H1 (cell line): ENCODE results near the gene USB1. TPM values are rescaled to one million over a fixed set of nuclear protein-coding genes. Genes with fewer than 3 reads are reported as not detected.

ENCODE experiments used
- CTCF ChIA-PET: fragments of 300-600 bp; sonication (Branson Sonifier 250); formaldehyde crosslinking; loops from one replicate; lab custom pipeline; 2021; ENCODE audit not compliant: partially characterized antibody; lab: Charles Lee
- POLR2A ChIA-PET: fragments of 300-600 bp; sonication (Branson Sonifier 250); formaldehyde crosslinking; loops from one replicate; lab custom pipeline; 2021; ENCODE audit warnings: inconsistent platforms; ENCODE audit not compliant: partially characterized antibody; lab: Charles Lee
- DNase-seq, 2 experiments: peaks; one replicate each; pipeline versions ENCODE4 v3.0.0 to v3.0.0-alpha.2; 2010 to 2022; ENCODE audit warnings: low spot score in 2 of 2, low read depth in 1 of 2, mixed read lengths in 1 of 2
- FAIRE-seq: peaks from 2 replicates; lab custom pipeline; 2011; peaks lifted over from hg19 to GRCh38; lab: Jason Lieb, UNC
- H2AFZ ChIP-seq: 2 replicates; pipeline ENCODE4 v1.8.1; 2012; ENCODE audit warnings: low read length, inconsistent platforms
- H2AK5ac ChIP-seq: 2 replicates; pipeline ENCODE4 v1.6.1; 2013; ENCODE audit warnings: low read depth, low read length
- H2BK120ac ChIP-seq: replicated peaks from 2 replicates; pipeline ENCODE3; 2013; ENCODE audit warnings: low read depth, low read length, inconsistent platforms
- H2BK12ac ChIP-seq: 2 replicates; pipeline ENCODE4 v1.6.1; 2013; ENCODE audit warnings: low read depth, low read length
- H2BK15ac ChIP-seq: 2 replicates; pipeline ENCODE4 v1.6.1; 2013; ENCODE audit warnings: low read length
- H2BK20ac ChIP-seq: 2 replicates; pipeline ENCODE4 v1.6.1; 2013; ENCODE audit warnings: low read length
- H2BK5ac ChIP-seq: 2 replicates; pipeline ENCODE4 v1.6.1; 2013; ENCODE audit warnings: low read depth, low read length
- H3K14ac ChIP-seq: 2 replicates; pipeline ENCODE4 v1.6.1; 2013; ENCODE audit warnings: inconsistent platforms; ENCODE audit not compliant: insufficient read length
- H3K18ac ChIP-seq: 2 replicates; pipeline ENCODE4 v1.6.1; 2013; ENCODE audit warnings: low read length; ENCODE audit errors: extremely low read depth
- H3K23ac ChIP-seq: 2 replicates; pipeline ENCODE4 v1.6.1; 2013; ENCODE audit warnings: inconsistent platforms; ENCODE audit not compliant: insufficient read length
- H3K23me2 ChIP-seq: 2 replicates; pipeline ENCODE4 v1.6.1; 2013; ENCODE audit warnings: low read depth, low read length
- H3K27ac ChIP-seq: 2 replicates; pipeline ENCODE4 v1.6.1; 2011; ENCODE audit warnings: low read depth, low read length, inconsistent platforms
- H3K27me3 ChIP-seq, 4 experiments: replicated peaks in 1 of 4; 1 replicate in 1 of 4; 2 replicates in 3 of 4; pipeline versions ENCODE4 v1.6.1 to v1.8.1; 2011 to 2013; ENCODE audit warnings: low read length in 3 of 4, mild to moderate bottlenecking in 3 of 4, inconsistent platforms in 2 of 4, mixed read lengths in 2 of 4, moderate library complexity in 1 of 4; ENCODE audit not compliant: control insufficient read depth in 3 of 4, insufficient read depth in 3 of 4; ENCODE audit errors: extremely low read depth in 1 of 4
- H3K36me3 ChIP-seq, 4 experiments: 2 replicates each; pipeline versions ENCODE4 v1.6.1 to v1.8.1; 2011 to 2013; ENCODE audit warnings: mild to moderate bottlenecking in 4 of 4, low read length in 3 of 4, moderate library complexity in 2 of 4, control low read depth in 1 of 4, inconsistent platforms in 1 of 4; ENCODE audit not compliant: insufficient read depth in 4 of 4, control insufficient read depth in 2 of 4
- H3K4ac ChIP-seq: replicated peaks from 2 replicates; pipeline ENCODE3; 2013; ENCODE audit warnings: low read length, low read depth, mixed read lengths, inconsistent platforms; ENCODE audit not compliant: insufficient read length
- H3K4me1 ChIP-seq, 4 experiments: replicated peaks in 1 of 4; 1 replicate in 1 of 4; 2 replicates in 3 of 4; pipeline versions ENCODE4 v1.6.1 to v1.8.1; 2011 to 2013; ENCODE audit warnings: low read length in 3 of 4, inconsistent platforms in 2 of 4, mixed read lengths in 1 of 4; ENCODE audit not compliant: insufficient read depth in 4 of 4, control insufficient read depth in 3 of 4
- H3K4me2 ChIP-seq, 2 experiments: 2 replicates each; pipeline versions ENCODE4 v1.6.1 to v1.8.1; 2011 to 2013; ENCODE audit warnings: low read depth in 2 of 2, low read length in 2 of 2, control low read depth in 1 of 2, inconsistent platforms in 1 of 2, mild to moderate bottlenecking in 1 of 2; ENCODE audit not compliant: insufficient read depth in 1 of 2
- H3K4me3 ChIP-seq, 4 experiments: fragments of 200-600, 300-600 bp in 1 of 4; sonication (generic), shearing (Covaris generic), sonication (Bioruptor Twin) in 1 of 4; 2 replicates each; pipeline versions ENCODE4 v1.5.1 to v1.8.1; 2011 to 2016; ENCODE audit warnings: low read length in 4 of 4, low read depth in 3 of 4, control low read depth in 2 of 4, inconsistent platforms in 2 of 4, mild to moderate bottlenecking in 2 of 4, mixed read lengths in 1 of 4, moderate library complexity in 1 of 4; ENCODE audit not compliant: insufficient read depth in 2 of 4; ENCODE audit errors: extremely low read depth in 1 of 4
- H3K56ac ChIP-seq: replicated peaks from 2 replicates; pipeline ENCODE3; 2013; ENCODE audit warnings: low read depth, mild to moderate bottlenecking, mixed read lengths, low read length, inconsistent platforms; ENCODE audit not compliant: insufficient read length
- H3K79me1 ChIP-seq: 2 replicates; pipeline ENCODE4 v1.6.1; 2013; ENCODE audit warnings: low read depth, low read length, control low read depth
- H3K79me2 ChIP-seq, 2 experiments: 2 replicates each; pipeline versions ENCODE4 v1.6.1 to v1.8.1; 2012 to 2013; ENCODE audit warnings: low read length in 2 of 2, mild to moderate bottlenecking in 2 of 2, inconsistent platforms in 1 of 2; ENCODE audit not compliant: insufficient read depth in 2 of 2, control insufficient read depth in 1 of 2
- H3K9ac ChIP-seq, 4 experiments: replicated peaks in 1 of 4; 1 replicate in 1 of 4; 2 replicates in 3 of 4; pipeline versions ENCODE4 v1.6.1 to v1.8.1; 2011 to 2013; ENCODE audit warnings: low read depth in 3 of 4, low read length in 3 of 4, control low read depth in 2 of 4, mild to moderate bottlenecking in 2 of 4, moderate library complexity in 2 of 4, inconsistent platforms in 1 of 4; ENCODE audit errors: extremely low read depth in 1 of 4
- H3K9me3 ChIP-seq, 2 experiments: 2 replicates each; pipeline versions ENCODE4 v1.6.1 to v1.8.1; 2012 to 2013; ENCODE audit warnings: mild to moderate bottlenecking in 2 of 2, moderate library complexity in 2 of 2, control low read depth in 1 of 2, inconsistent platforms in 1 of 2, low read depth in 1 of 2, low read length in 1 of 2, mixed read lengths in 1 of 2; ENCODE audit not compliant: insufficient read depth in 2 of 2
- H4K20me1 ChIP-seq, 2 experiments: replicated peaks in 1 of 2; 2 replicates each; pipeline versions ENCODE3 to v1.8.1; 2011 to 2013; ENCODE audit warnings: inconsistent platforms in 2 of 2, low read length in 2 of 2, mild to moderate bottlenecking in 1 of 2; ENCODE audit not compliant: insufficient read depth in 2 of 2, control insufficient read depth in 1 of 2
- H4K5ac ChIP-seq: 2 replicates; pipeline ENCODE4 v1.6.1; 2013; ENCODE audit warnings: low read length, low read depth, mixed read lengths, inconsistent platforms; ENCODE audit not compliant: insufficient read length
- H4K8ac ChIP-seq: 2 replicates; pipeline ENCODE4 v1.8.0; 2013; ENCODE audit warnings: mild to moderate bottlenecking, moderate library complexity, low read length, inconsistent platforms; ENCODE audit not compliant: insufficient read depth; ENCODE audit errors: extremely low read depth
- H4K91ac ChIP-seq: replicated peaks from 2 replicates; pipeline ENCODE3; 2013; ENCODE audit warnings: low read length, mixed read lengths, inconsistent platforms; ENCODE audit not compliant: insufficient read length
- E2F6 ChIP-seq: IDR thresholded peaks from 2 replicates; pipeline ENCODE4 v1.6.1; 2012; ENCODE audit warnings: inconsistent platforms
- FOSL1 ChIP-seq: IDR thresholded peaks from 2 replicates; pipeline ENCODE4 v1.6.1; 2011; ENCODE audit warnings: mild to moderate bottlenecking, low read depth, low read length, moderate library complexity; ENCODE audit not compliant: insufficient read depth
- GABPA ChIP-seq: IDR thresholded peaks from 2 replicates; pipeline ENCODE4 v1.6.1; 2011; ENCODE audit warnings: mild to moderate bottlenecking, low read length, moderate library complexity, borderline replicate concordance; ENCODE audit not compliant: insufficient read depth
- KDM1A ChIP-seq: fragments of 200-600, 300-600 bp; sonication (generic); IDR thresholded peaks from 2 replicates; pipeline ENCODE4 v1.7.1; 2016; ENCODE audit warnings: mild to moderate bottlenecking, low read length, borderline replicate concordance
- KDM5A ChIP-seq: fragments of 200-600 bp; IDR thresholded peaks from 2 replicates; pipeline ENCODE4 v1.7.1; 2012; ENCODE audit warnings: mild to moderate bottlenecking, low read length, inconsistent platforms, mixed read lengths
- MAFK ChIP-seq: IDR thresholded peaks from 2 replicates; pipeline ENCODE4 v1.6.1; 2012; ENCODE audit warnings: low read depth, mild to moderate bottlenecking, improper control_type of control experiment, low read length
- RAD21 ChIP-seq, 2 experiments: IDR thresholded peaks in 1 of 2; conservative IDR thresholded peaks in 1 of 2; 2 replicates each; pipeline ENCODE4 v1.6.1; 2011; ENCODE audit warnings: low read depth in 2 of 2, low read length in 2 of 2, improper control_type of control experiment in 1 of 2, inconsistent platforms in 1 of 2, mild to moderate bottlenecking in 1 of 2, moderate library complexity in 1 of 2
- SP2 ChIP-seq: IDR thresholded peaks from 2 replicates; pipeline ENCODE4 v1.6.1; 2012; ENCODE audit warnings: mild to moderate bottlenecking, low read length, inconsistent platforms
- SP4 ChIP-seq: IDR thresholded peaks from 2 replicates; pipeline ENCODE4 v1.6.1; 2012; ENCODE audit warnings: low read length, inconsistent platforms
- SRF ChIP-seq: IDR thresholded peaks from 2 replicates; pipeline ENCODE4 v1.6.1; 2011; ENCODE audit warnings: mild to moderate bottlenecking, low read depth, low read length, moderate library complexity
- ZNF274 ChIP-seq: IDR thresholded peaks from 2 replicates; pipeline ENCODE4 v1.7.0; 2012; ENCODE audit warnings: low read length, borderline replicate concordance; ENCODE audit errors: extremely low read depth
- WGBS, 2 experiments: shearing (Covaris generic) in 1 of 2; methylation state at CpG; one replicate each; pipeline versions ENCODE4 v1.1.6 to v1.1.7; 2013 to 2015; ENCODE audit warnings: low lambda C conversion rate in 2 of 2, mixed read lengths in 2 of 2, inconsistent platforms in 1 of 2, low coverage in 1 of 2, missing lambda C conversion rate in 1 of 2; ENCODE audit not compliant: insufficient replicate concordance in 2 of 2, insufficient coverage in 1 of 2, insufficient read length in 1 of 2; ENCODE audit errors: extremely low coverage in 1 of 2, missing lambda C conversion rate in 1 of 2; 5-methylcytosine and 5-hydroxymethylcytosine counted together
- polyA plus RNA-seq, 7 experiments: library from polyadenylated mRNA; depleted of rRNA in 3 of 7; stranded (reverse) in 5 of 7; unstranded in 2 of 7; fragments of >200 nt in 5 of 7; fragments of 200-250 nt in 2 of 7; gene quantifications; 1 replicate in 5 of 7; 2 replicates in 1 of 7; 4 replicates in 1 of 7; pipeline versions ENCODE4 v1.2.1 to v1.2.3, GENCODE V29; 2011 to 2013; ENCODE audit warnings: missing spikeins in 2 of 7, mixed read lengths in 2 of 7
- total RNA-seq: library from RNA; stranded (reverse); fragmentation: NEBNext Ultra II Directional; extraction: Animal tissue kit (Norgen Biotek cat#: 25700); gene quantifications from 2 replicates; pipeline ENCODE4 v1.2.1, GENCODE V29; 2021

Gene USB1
- total and polyA plus RNA-seq, 2 of the 8 experiments (the other 6 are each of a cell fraction or from before 2014, with no cell fraction given), result 65.4 to 75.9 TPM

GRCh38 chr16:57966204-57966771, 34.9 kb upstream of the USB1 start:
- no peak overlapping the region for H2AK5ac ChIP-seq
- H2BK5ac ChIP-seq, result no peak overlapping the region
- H2AFZ ChIP-seq, result no peak overlapping the region
- no peak overlapping the region for H2BK12ac ChIP-seq
- H3K27ac ChIP-seq, result no peak overlapping the region
- no peak overlapping the region for H3K4me2 ChIP-seq
- H4K91ac ChIP-seq, result no peak overlapping the region
- no peak overlapping the region for H3K9ac ChIP-seq
- no peak overlapping the region for H3K18ac ChIP-seq
- H3K36me3 ChIP-seq, result no peaks in the 10 kb centered on the region
- no peak for FAIRE-seq
- H2BK20ac ChIP-seq, result no peak overlapping the region
- H4K20me1 ChIP-seq, result no peaks in the 10 kb centered on the region
- H3K56ac ChIP-seq, result no peak overlapping the region
- no peaks in the 10 kb centered on the region for H3K23me2 ChIP-seq
- no peak overlapping the region for H3K4ac ChIP-seq
- no peaks in the 10 kb centered on the region for H3K4me1 ChIP-seq
- no peak overlapping the region for H4K5ac ChIP-seq
- H3K23ac ChIP-seq, result no peak overlapping the region
- ChIA-PET CTCF (interaction anchor here (0.6 to 1.7 kb wide), 11 partner anchors 10 to 151 kb away, joined by 3 to 10 read pairs (median 4); no protein-coding TSS in a partner anchor), POLR2A (interaction anchor here (1.7 kb wide), 1 partner anchor 11 kb away, joined by 5 read pairs; no protein-coding TSS in a partner anchor)
- 79% methylated on average over 4 of the region's 4 CpGs; no CpG with 5 or more reads in 1 of the 2 experiments for WGBS, 2 experiments
- H3K9me3 ChIP-seq, result no peaks in the 10 kb centered on the region
- H3K79me1 ChIP-seq, result no peaks in the 10 kb centered on the region
- H4K8ac ChIP-seq, result no peak overlapping the region
- no peak overlapping the region for H2BK15ac ChIP-seq
- no peak overlapping the region for H3K14ac ChIP-seq
- no peak overlapping the region for H2BK120ac ChIP-seq
- no peak for TF ChIP-seq MAFK
- no peak for TF ChIP-seq RAD21 (IDR thresholded peaks at IDR 0.05 in 1 of 2, conservative IDR thresholded peaks at IDR 0.05 in 1 of 2; ENCODE audit: low read depth in 2 of 2, low read length in 2 of 2)
- TF ChIP-seq SP4, result no peak
- TF ChIP-seq KDM1A, result no peak
- TF ChIP-seq SRF, result no peak
- no peak for TF ChIP-seq SP2
- TF ChIP-seq GABPA, result no peak
- no peak for TF ChIP-seq FOSL1
- TF ChIP-seq ZNF274, result no peak
- TF ChIP-seq E2F6, result no peak
- TF ChIP-seq KDM5A, result no peak
- no peak for DNase-seq
- no peaks in the 10 kb centered on the region for H3K27me3 ChIP-seq
- H3K4me3 ChIP-seq, result no peak overlapping the region
- no peaks in the 10 kb centered on the region for H3K79me2 ChIP-seq
